Activated CD4-positive, alpha-beta T cell treated with anti-CD3 and anti-CD28 coated beads, Interleukin-2, amount 50 U/mL, for 16 hours (primary cell): ENCODE measurements around the gene KTN1.
A peak's percentile ranks its signal among the peaks of the same experiment; 100 is the strongest.

Experiments used
- DNase-seq: peaks from one replicate; pipeline ENCODE4 v3.0.0-alpha.2; 2020

The KTN1 gene

GRCh38 chr14:55684956-55685584 lies 105.1 kb downstream of the KTN1 start:
- no peak for DNase-seq

GRCh38 chr14:55686713-55687112 lies 106.7 kb downstream of the KTN1 start:
- no peak for DNase-seq

GRCh38 chr14:55688566-55688965 lies 108.6 kb downstream of the KTN1 start:
- no peak for DNase-seq

- DNase-seq = no peak
Observed at GRCh38 chr14:55689981-55690871, 110.2 kb downstream of the KTN1 start.

- no peak for DNase-seq
Observed at GRCh38 chr14:55691659-55692058, 111.7 kb downstream of the KTN1 start.

GRCh38 chr14:55693904-55694303 lies 113.9 kb downstream of the KTN1 start:
- DNase-seq = no peak

- no peak for DNase-seq
Observed at GRCh38 chr14:55697414-55697861, 117.4 kb downstream of the KTN1 start.

- no peak for DNase-seq
Observed at GRCh38 chr14:55698051-55698450, 118.0 kb downstream of the KTN1 start.

GRCh38 chr14:55699131-55700057 lies 119.4 kb downstream of the KTN1 start:
- no peak for DNase-seq

GRCh38 chr14:55701638-55702037 lies 121.6 kb downstream of the KTN1 start:
- DNase-seq = no peak

GRCh38 chr14:55702511-55702910 lies 122.5 kb downstream of the KTN1 start:
- DNase-seq = no peak

GRCh38 chr14:55704654-55705053 lies 124.6 kb downstream of the KTN1 start:
- DNase-seq = no peak

- no peak for DNase-seq
Observed at GRCh38 chr14:55705651-55706364, 125.8 kb downstream of the KTN1 start.

- DNase-seq = no peak
Observed at GRCh38 chr14:55706365-55706684, 126.3 kb downstream of the KTN1 start.

- no peak for DNase-seq
Observed at GRCh38 chr14:55706893-55707292, 126.9 kb downstream of the KTN1 start.

- peak; percentile 15 for DNase-seq
Observed at GRCh38 chr14:55707365-55707804, 127.4 kb downstream of the KTN1 start.

GRCh38 chr14:55710506-55711041 lies 130.6 kb downstream of the KTN1 start:
- DNase-seq = no peak

GRCh38 chr14:55711175-55711811 lies 131.3 kb downstream of the KTN1 start:
- DNase-seq = no peak

GRCh38 chr14:55712491-55712890 lies 132.5 kb downstream of the KTN1 start:
- no peak for DNase-seq

GRCh38 chr14:55713486-55713885 lies 133.5 kb downstream of the KTN1 start:
- DNase-seq = no peak

- no peak for DNase-seq
Observed at GRCh38 chr14:55715889-55716288, 135.9 kb downstream of the KTN1 start.

GRCh38 chr14:55717621-55718020 lies 137.6 kb downstream of the KTN1 start:
- DNase-seq = no peak
